Adrenal gland (tissue), 12 donors: ENCODE results near the gene SPOUT1. TPM values are rescaled to one million over a fixed set of nuclear protein-coding genes. Genes with fewer than 3 reads are reported as not detected.

Source experiments
- DNase-seq, 7 donors: peaks; one replicate each; pipeline ENCODE4 v3.0.0-alpha.2; 2019 to 2020
- H3K27ac ChIP-seq, 5 donors: fragments of 200-600 bp; sonication (generic) in 4 of 5; 1 replicate in 3 of 5; 2 replicates in 2 of 5; pipeline versions ENCODE4 v1.5.1 to v1.8.0; 2016 to 2020; ENCODE audit warnings: mild to moderate bottlenecking in 1 of 5
- H3K27me3 ChIP-seq: fragments of 200-600 bp; 2 replicates; pipeline ENCODE4 v1.8.0; 2021
- H3K36me3 ChIP-seq, 2 donors: fragments of 200-600 bp; replicated peaks in 1 of 2; 1 replicate in 1 of 2; 2 replicates in 1 of 2; pipeline versions ENCODE4 v1.5.1 to v1.8.0; 2018 to 2022
- H3K4me1 ChIP-seq, 2 donors: fragments of 200-600 bp; replicated peaks in 1 of 2; 1 replicate in 1 of 2; 2 replicates in 1 of 2; pipeline versions ENCODE4 v1.5.1 to v1.8.0; 2018 to 2021
- H3K4me3 ChIP-seq, 4 donors: fragments of 200-600 bp; sonication (generic) in 3 of 4; one replicate each; pipeline ENCODE4 v1.5.1; 2016 to 2018
- H3K9me3 ChIP-seq, 3 donors: fragments of 200-600 bp; sonication (generic) in 1 of 3; replicated peaks in 1 of 3; 1 replicate in 2 of 3; 2 replicates in 1 of 3; pipeline versions ENCODE4 v1.5.1 to v1.8.0; 2016 to 2021
- POLR2A ChIP-seq, 2 donors: fragments of 450-650 bp; IDR thresholded peaks; one replicate each; pipeline ENCODE4 v1.6.1; 2017; ENCODE audit warnings: antibody characterized with exemption in 2 of 2, mild to moderate bottlenecking in 2 of 2, moderate library complexity in 1 of 2
- whole genome bisulfite sequencing, 4 donors: extraction: QIAGEN DNeasy Blood & Tissue Kit in 2 of 4; methylation state at CpG; one replicate each; pipeline versions ENCODE4 v1.1.5 to v1.1.7; 2013 to 2017; 5-methylcytosine and 5-hydroxymethylcytosine counted together
- intact Hi-C, 2 donors: fragments of 100-400 bp; cut with DNase I; formaldehyde crosslinking; loops; one replicate each; pipeline versions ENCODE4 v1.14.1 to v1.15.0; 2022 to 2023
- polyA plus RNA-seq, 3 donors: library from polyadenylated mRNA; stranded (reverse); fragments of 200-250 nt in 2 of 3; fragments of 350-450 nt in 1 of 3; fragmentation: Illumina TruSeq in 1 of 3; extraction: RNeasy Lipid Tissue Mini Kit (QIAGEN cat#74804) in 1 of 3; gene quantifications; one replicate each; pipeline ENCODE4 v1.2.3, GENCODE V29; 2013 to 2014
- total RNA-seq, 9 donors: library from RNA; depleted of rRNA in 4 of 9; stranded (reverse); fragments of >200 nt in 4 of 9; fragments of 120-200 nt in 1 of 9; fragmentation: NEBNext Ultra II Directional in 1 of 9; extraction: Animal tissue kit (Norgen Biotek cat#: 25700) in 1 of 9; gene quantifications; one replicate each; pipeline versions ENCODE4 v1.1.0 to v1.2.4, GENCODE V29; 2013 to 2023
- TF ChIP-seq, protein P1 (sequence below), 6 experiments: fragments of 450-650 bp in 4 of 6; fragments of 200-600 bp in 2 of 6; sonication (generic) in 1 of 6; IDR thresholded peaks; 1 replicate in 5 of 6; 2 replicates in 1 of 6; pipeline versions ENCODE4 v1.5.1 to v1.8.0; 2016 to 2021; ENCODE audit warnings: antibody characterized with exemption in 6 of 6, mild to moderate bottlenecking in 2 of 6, moderate library complexity in 1 of 6
- donor health status: healthy with polysubstance abuse.
- donor health status: Bipolar disorder and iron deficiency.
- donor health status: DM: yes; HTN: yes; CAD: no.
- donor health status: DM: no; HTN: no; CAD: no.
- donor health status: DM: no; HTN: no; CAD: no.
- donor health status: DM: yes; HTN: yes; CAD: no.

SPOUT1 gene
- total and polyA plus RNA-seq, 12 donors: 18.5 to 56.3 (median 39.4) TPM

DNA sequence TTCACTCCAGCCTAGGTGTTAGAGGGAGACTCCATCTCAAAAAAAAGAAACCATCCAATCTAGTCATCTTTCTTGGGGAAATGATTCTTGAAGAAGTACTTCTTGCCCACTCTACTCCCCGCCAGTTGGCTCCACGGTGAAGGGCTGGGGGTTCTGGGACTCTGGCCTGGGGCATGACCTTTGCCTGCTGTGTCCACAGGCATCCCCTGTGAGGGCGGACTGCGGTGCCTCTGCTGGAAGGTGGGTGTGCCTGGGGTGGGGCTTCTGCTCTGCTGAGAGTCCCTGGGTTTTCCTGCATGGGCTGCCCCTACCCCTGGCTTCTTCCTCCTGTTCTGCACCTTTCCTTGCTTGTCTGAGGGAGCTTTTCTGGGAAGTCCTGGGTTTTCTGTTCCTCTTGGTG, 39.1 kb downstream of the SPOUT1 start:
- Histone ChIP-seq H3K27ac (no peak overlapping the region), H3K27me3 (no peaks in the 10 kb centered on the region), H3K36me3 (peaks cover 0 to 46% of the 10 kb centered on the region in 2 donors), H3K4me3 (no peak overlapping the region), H3K4me1 (peaks cover 18 to 37% of the 10 kb centered on the region in 2 donors), H3K9me3 (no peaks in the 10 kb centered on the region)
- WGBS, 4 donors: 86 to 100% (median 94%) methylated on average over 2 to 4 of the region's 4 CpGs
- intact Hi-C loops: no loop called here
- DNase-seq: no peak
- TF ChIP-seq, protein P1, sequence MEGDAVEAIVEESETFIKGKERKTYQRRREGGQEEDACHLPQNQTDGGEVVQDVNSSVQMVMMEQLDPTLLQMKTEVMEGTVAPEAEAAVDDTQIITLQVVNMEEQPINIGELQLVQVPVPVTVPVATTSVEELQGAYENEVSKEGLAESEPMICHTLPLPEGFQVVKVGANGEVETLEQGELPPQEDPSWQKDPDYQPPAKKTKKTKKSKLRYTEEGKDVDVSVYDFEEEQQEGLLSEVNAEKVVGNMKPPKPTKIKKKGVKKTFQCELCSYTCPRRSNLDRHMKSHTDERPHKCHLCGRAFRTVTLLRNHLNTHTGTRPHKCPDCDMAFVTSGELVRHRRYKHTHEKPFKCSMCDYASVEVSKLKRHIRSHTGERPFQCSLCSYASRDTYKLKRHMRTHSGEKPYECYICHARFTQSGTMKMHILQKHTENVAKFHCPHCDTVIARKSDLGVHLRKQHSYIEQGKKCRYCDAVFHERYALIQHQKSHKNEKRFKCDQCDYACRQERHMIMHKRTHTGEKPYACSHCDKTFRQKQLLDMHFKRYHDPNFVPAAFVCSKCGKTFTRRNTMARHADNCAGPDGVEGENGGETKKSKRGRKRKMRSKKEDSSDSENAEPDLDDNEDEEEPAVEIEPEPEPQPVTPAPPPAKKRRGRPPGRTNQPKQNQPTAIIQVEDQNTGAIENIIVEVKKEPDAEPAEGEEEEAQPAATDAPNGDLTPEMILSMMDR (IDR thresholded peaks at IDR 0.05): no peak
- no peak for TF ChIP-seq POLR2A (IDR thresholded peaks at IDR 0.05)

DNA sequence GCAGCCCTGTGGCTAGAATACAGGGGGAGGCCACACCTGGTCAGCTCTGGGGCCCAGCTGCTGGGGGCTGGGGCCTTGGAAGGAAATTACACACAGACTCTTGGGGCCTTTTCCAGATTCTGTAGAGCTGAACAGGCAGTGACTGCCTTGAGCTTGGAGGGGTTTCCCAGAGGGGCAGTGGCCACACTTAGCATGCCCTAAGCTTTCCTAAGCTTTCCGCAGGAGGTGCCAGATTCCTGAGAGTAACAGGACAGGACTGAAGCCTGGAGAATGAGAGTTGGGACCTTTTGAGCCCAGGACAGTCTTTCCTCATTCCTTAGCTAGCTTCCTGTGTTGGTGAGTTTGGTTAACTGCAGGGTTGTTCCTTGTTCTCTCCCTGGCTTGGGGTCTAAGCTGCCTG, 41.1 kb downstream of the SPOUT1 start:
- intact Hi-C loops: no loop called here
- Histone ChIP-seq H3K27ac (no peak overlapping the region), H3K9me3 (no peaks in the 10 kb centered on the region), H3K36me3 (peaks cover 0 to 33% of the 10 kb centered on the region in 2 donors), H3K27me3 (no peaks in the 10 kb centered on the region), H3K4me1 (peaks cover 18 to 36% of the 10 kb centered on the region in 2 donors), H3K4me3 (peak overlapping the region in 1 of 4 donors; percentile 83)
- no peak for DNase-seq
- no peak for TF ChIP-seq POLR2A (IDR thresholded peaks at IDR 0.05)
- TF ChIP-seq, protein P1 (IDR thresholded peaks at IDR 0.05): no peak
- 91 to 100% (median 98%) methylated on average over 1 of the region's 1 CpG for WGBS, 4 donors

DNA sequence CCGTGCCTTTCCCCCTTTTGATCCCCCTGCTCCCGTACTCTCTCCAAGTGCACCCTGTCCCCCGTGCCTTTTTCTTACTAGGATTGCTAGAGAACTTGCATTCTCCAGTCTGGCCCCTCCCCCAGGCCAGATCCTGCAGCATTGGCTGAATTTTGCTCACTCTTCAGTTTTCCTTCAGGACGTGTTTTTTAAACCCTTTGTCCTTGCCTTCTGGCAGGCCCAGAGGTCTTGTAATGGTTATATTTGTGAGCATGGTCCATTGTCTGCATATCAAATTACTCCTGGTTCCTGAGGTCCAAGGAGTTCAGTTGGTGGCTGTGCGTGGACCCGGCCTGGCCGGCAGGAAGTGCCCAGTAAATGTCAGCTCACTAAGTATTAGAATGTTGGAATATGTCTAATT, 41.9 kb downstream of the SPOUT1 start:
- H3K4me1 ChIP-seq: peaks cover 13 to 32% of the 10 kb centered on the region in 2 donors
- intact Hi-C loops: no loop called here
- H3K9me3 ChIP-seq: no peaks in the 10 kb centered on the region
- H3K27ac ChIP-seq: peak overlapping the region in 3 of 5 donors; percentile 80 to 90 (median 86)
- TF ChIP-seq, protein P1 (IDR thresholded peaks at IDR 0.05): no peak
- no peak for TF ChIP-seq POLR2A (IDR thresholded peaks at IDR 0.05)
- 0 to 2% (median 1%) methylated on average over 7 of the region's 7 CpGs for WGBS, 4 donors
- peak in 4 of 7 donors; percentile 37 to 58 (median 46) for DNase-seq
- peak overlapping the region; percentile 65 to 90 (median 78) for H3K4me3 ChIP-seq
- peaks cover 0 to 25% of the 10 kb centered on the region in 2 donors for H3K36me3 ChIP-seq
- H3K27me3 ChIP-seq: no peaks in the 10 kb centered on the region

DNA sequence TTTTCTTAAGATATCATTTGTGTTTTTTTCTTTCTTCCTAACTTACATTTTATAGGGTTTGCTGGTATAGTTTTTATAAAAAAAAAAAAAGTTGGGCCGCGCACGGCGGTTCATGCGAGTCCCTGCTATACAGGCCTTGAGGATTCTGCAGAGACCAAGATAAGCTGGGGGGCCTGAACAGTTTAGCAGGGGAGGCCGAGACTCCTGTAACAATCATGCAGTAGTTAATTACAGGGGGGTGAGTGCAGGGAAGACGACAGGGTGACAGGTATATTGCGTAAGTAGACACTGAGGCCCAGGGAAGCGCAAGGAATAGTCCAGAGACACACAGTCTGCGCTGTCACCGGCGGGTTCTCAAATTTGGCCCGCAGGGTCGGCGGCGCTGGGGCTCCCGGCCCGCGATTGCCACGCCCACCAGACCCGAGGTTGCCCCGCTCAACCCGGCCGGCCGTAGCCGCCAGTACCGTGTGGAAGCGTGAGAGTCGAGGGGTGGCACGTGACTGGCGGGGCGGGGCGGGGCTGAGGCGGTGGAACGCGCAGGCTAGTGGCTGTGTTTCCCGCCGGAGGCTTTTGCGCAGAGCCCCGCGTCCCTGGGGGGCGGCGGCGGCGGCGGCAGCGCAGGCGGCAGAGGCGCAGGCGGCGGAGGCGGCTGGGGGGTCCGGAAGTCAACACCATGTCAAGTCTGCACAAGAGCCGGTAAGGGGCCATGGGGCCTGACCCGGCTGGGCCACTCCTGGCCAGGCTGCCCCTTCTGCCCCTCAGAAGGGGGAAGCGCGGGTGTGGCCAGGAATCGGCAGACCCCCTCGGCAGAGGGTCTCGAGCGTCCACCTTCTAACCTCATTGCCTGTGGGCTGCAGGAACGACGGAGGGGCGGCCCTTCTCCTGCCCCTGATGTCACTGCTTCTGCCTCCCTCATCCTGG, 42.7 kb downstream of the SPOUT1 start, which contains the start of gene TBC1D13:
Gene TBC1D13 (plus strand): TSS at position 573 of the 921 bp plus-strand sequence. CDS start 101 bp downstream, at position 674.
- peak within 1 kb of the TSS; percentile 65 to 90 (median 78) for H3K4me3 ChIP-seq
- peaks cover 13 to 24% of the 10 kb centered on the region in 2 donors for H3K4me1 ChIP-seq
- intact Hi-C loops: no loop called here
- WGBS, 4 donors: 7 to 39% (median 11%) methylated on average over 12 to 64 of the region's 64 CpGs
- H3K36me3 ChIP-seq: peaks cover 0 to 18% of the 10 kb centered on the region in 2 donors
- peak in 1 of 2 donors; percentile 70 for TF ChIP-seq POLR2A (IDR thresholded peaks at IDR 0.05)
- TF ChIP-seq, protein P1 (IDR thresholded peaks at IDR 0.05): no peak
- no peaks in the 10 kb centered on the region for H3K9me3 ChIP-seq
- peak; percentile 89 to 94 (median 92) for DNase-seq
- H3K27me3 ChIP-seq: no peaks in the 10 kb centered on the region
- peak within 1 kb of the TSS in 4 of 5 donors; percentile 52 to 90 (median 83) for H3K27ac ChIP-seq
